H1 (cell line): Measurements from ENCODE around the gene CEP85L. TPM values are rescaled to one million over a fixed set of nuclear protein-coding genes. Genes with fewer than 3 reads are reported as not detected.

Experiments used
- ASH2L ChIP-seq: fragments of 200-600, 300-600 bp; sonication (generic); IDR thresholded peaks from one replicate; pipeline ENCODE4 v1.7.1; 2017; ENCODE audit warnings: low read length
- GABPA ChIP-seq: IDR thresholded peaks from 2 replicates; pipeline ENCODE4 v1.6.1; 2011; ENCODE audit warnings: mild to moderate bottlenecking, low read length, moderate library complexity, borderline replicate concordance; ENCODE audit not compliant: insufficient read depth
- JUN ChIP-seq: IDR thresholded peaks from 2 replicates; pipeline ENCODE4 v1.6.1; 2011; ENCODE audit warnings: low read depth, mild to moderate bottlenecking, improper control_type of control experiment, low read length
- MAFK ChIP-seq: IDR thresholded peaks from 2 replicates; pipeline ENCODE4 v1.6.1; 2012; ENCODE audit warnings: low read depth, mild to moderate bottlenecking, improper control_type of control experiment, low read length
- RBBP5 ChIP-seq: IDR thresholded peaks from 2 replicates; pipeline ENCODE4 v1.7.1; 2012; ENCODE audit warnings: low read depth, mild to moderate bottlenecking, inconsistent platforms, low read length, moderate library complexity, borderline replicate concordance
- RXRA ChIP-seq: IDR thresholded peaks from 2 replicates; pipeline ENCODE4 v1.6.1; 2011; ENCODE audit warnings: low read depth, mild to moderate bottlenecking, low read length, moderate library complexity; ENCODE audit not compliant: insufficient read depth
- SP4 ChIP-seq: IDR thresholded peaks from 2 replicates; pipeline ENCODE4 v1.6.1; 2012; ENCODE audit warnings: low read length, inconsistent platforms
- TAF7 ChIP-seq: optimal IDR thresholded peaks from 2 replicates; pipeline ENCODE3; 2011; ENCODE audit warnings: low read depth, mild to moderate bottlenecking, inconsistent platforms, low read length, moderate library complexity, borderline replicate concordance
- ZNF274 ChIP-seq: IDR thresholded peaks from 2 replicates; pipeline ENCODE4 v1.7.0; 2012; ENCODE audit warnings: low read length, borderline replicate concordance; ENCODE audit errors: extremely low read depth
- polyA plus RNA-seq, 7 experiments: library from polyadenylated mRNA; depleted of rRNA in 3 of 7; stranded (reverse) in 5 of 7; unstranded in 2 of 7; fragments of >200 nt in 5 of 7; fragments of 200-250 nt in 2 of 7; gene quantifications; 1 replicate in 5 of 7; 2 replicates in 1 of 7; 4 replicates in 1 of 7; pipeline versions ENCODE4 v1.2.1 to v1.2.3, GENCODE V29; 2011 to 2013; ENCODE audit warnings: missing spikeins in 2 of 7, mixed read lengths in 2 of 7
- total RNA-seq: library from RNA; stranded (reverse); fragmentation: NEBNext Ultra II Directional; extraction: Animal tissue kit (Norgen Biotek cat#: 25700); gene quantifications from 2 replicates; pipeline ENCODE4 v1.2.1, GENCODE V29; 2021
- TF ChIP-seq, protein P1 (sequence below): fragments of 300-600 bp; sonication (generic); IDR thresholded peaks from 2 replicates; pipeline ENCODE4 v1.7.1; 2012; ENCODE audit warnings: low read length, moderate library complexity, mild to moderate bottlenecking, inconsistent platforms; ENCODE audit not compliant: insufficient replicate concordance

The CEP85L gene
- total and polyA plus RNA-seq, 2 of the 8 experiments (the other 6 are each of a cell fraction or from before 2014, with no cell fraction given): 3.2 to 27.6 TPM

DNA sequence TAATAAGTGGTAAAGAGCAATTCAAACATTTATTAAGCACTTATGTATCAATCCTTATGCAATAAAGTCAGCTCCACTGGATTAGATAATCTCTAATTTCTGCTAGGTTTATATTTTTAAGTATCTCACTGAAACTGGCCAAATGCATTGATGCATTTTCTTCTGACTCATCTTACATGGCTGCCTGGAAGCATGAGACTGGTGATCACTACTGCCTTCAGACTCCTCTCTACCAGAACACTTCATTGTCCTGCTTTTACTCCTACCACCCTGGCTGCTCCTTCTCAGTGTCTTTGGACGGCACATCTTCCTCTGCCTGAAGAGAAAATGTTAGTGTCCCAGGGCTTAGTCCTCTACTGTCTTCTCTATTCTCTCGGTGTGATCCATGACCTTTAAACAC, 7.4 kb downstream of the CEP85L start (continued):
- TF ChIP-seq, protein P1, sequence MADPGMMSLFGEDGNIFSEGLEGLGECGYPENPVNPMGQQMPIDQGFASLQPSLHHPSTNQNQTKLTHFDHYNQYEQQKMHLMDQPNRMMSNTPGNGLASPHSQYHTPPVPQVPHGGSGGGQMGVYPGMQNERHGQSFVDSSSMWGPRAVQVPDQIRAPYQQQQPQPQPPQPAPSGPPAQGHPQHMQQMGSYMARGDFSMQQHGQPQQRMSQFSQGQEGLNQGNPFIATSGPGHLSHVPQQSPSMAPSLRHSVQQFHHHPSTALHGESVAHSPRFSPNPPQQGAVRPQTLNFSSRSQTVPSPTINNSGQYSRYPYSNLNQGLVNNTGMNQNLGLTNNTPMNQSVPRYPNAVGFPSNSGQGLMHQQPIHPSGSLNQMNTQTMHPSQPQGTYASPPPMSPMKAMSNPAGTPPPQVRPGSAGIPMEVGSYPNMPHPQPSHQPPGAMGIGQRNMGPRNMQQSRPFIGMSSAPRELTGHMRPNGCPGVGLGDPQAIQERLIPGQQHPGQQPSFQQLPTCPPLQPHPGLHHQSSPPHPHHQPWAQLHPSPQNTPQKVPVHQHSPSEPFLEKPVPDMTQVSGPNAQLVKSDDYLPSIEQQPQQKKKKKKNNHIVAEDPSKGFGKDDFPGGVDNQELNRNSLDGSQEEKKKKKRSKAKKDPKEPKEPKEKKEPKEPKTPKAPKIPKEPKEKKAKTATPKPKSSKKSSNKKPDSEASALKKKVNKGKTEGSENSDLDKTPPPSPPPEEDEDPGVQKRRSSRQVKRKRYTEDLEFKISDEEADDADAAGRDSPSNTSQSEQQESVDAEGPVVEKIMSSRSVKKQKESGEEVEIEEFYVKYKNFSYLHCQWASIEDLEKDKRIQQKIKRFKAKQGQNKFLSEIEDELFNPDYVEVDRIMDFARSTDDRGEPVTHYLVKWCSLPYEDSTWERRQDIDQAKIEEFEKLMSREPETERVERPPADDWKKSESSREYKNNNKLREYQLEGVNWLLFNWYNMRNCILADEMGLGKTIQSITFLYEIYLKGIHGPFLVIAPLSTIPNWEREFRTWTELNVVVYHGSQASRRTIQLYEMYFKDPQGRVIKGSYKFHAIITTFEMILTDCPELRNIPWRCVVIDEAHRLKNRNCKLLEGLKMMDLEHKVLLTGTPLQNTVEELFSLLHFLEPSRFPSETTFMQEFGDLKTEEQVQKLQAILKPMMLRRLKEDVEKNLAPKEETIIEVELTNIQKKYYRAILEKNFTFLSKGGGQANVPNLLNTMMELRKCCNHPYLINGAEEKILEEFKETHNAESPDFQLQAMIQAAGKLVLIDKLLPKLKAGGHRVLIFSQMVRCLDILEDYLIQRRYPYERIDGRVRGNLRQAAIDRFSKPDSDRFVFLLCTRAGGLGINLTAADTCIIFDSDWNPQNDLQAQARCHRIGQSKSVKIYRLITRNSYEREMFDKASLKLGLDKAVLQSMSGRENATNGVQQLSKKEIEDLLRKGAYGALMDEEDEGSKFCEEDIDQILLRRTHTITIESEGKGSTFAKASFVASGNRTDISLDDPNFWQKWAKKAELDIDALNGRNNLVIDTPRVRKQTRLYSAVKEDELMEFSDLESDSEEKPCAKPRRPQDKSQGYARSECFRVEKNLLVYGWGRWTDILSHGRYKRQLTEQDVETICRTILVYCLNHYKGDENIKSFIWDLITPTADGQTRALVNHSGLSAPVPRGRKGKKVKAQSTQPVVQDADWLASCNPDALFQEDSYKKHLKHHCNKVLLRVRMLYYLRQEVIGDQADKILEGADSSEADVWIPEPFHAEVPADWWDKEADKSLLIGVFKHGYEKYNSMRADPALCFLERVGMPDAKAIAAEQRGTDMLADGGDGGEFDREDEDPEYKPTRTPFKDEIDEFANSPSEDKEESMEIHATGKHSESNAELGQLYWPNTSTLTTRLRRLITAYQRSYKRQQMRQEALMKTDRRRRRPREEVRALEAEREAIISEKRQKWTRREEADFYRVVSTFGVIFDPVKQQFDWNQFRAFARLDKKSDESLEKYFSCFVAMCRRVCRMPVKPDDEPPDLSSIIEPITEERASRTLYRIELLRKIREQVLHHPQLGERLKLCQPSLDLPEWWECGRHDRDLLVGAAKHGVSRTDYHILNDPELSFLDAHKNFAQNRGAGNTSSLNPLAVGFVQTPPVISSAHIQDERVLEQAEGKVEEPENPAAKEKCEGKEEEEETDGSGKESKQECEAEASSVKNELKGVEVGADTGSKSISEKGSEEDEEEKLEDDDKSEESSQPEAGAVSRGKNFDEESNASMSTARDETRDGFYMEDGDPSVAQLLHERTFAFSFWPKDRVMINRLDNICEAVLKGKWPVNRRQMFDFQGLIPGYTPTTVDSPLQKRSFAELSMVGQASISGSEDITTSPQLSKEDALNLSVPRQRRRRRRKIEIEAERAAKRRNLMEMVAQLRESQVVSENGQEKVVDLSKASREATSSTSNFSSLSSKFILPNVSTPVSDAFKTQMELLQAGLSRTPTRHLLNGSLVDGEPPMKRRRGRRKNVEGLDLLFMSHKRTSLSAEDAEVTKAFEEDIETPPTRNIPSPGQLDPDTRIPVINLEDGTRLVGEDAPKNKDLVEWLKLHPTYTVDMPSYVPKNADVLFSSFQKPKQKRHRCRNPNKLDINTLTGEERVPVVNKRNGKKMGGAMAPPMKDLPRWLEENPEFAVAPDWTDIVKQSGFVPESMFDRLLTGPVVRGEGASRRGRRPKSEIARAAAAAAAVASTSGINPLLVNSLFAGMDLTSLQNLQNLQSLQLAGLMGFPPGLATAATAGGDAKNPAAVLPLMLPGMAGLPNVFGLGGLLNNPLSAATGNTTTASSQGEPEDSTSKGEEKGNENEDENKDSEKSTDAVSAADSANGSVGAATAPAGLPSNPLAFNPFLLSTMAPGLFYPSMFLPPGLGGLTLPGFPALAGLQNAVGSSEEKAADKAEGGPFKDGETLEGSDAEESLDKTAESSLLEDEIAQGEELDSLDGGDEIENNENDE: no peak
- TF ChIP-seq RBBP5 (no peak), RXRA (no peak), TAF7 (no peak), ASH2L (no peak), MAFK (no peak), ZNF274 (no peak), SP4 (no peak), JUN (no peak), GABPA (no peak)
